ENCODE data around the gene STAT3.

STAT3 gene

GRCh38 chr17:42316755-42317154 lies 71.5 kb downstream of the STAT3 start:
- H3K4me3 ChIP-seq (ENCODE audit: low read depth, low read length), result no peak overlapping the region
- no peak for TF ChIP-seq CTCF (IDR thresholded peaks at IDR 0.05; ENCODE audit: insufficient read depth, low read length, missing control alignments)
- ChIA-PET POLR2A (no interaction called here), CTCF (interaction anchor here (1.3 to 11.1 kb wide), 4 partner anchors 7 to 211 kb away, joined by 4 to 170 read pairs (median 62); no protein-coding TSS in a partner anchor)
- no peak for DNase-seq (ENCODE audit: low read depth, low spot score)

- ChIA-PET POLR2A (no interaction called here), CTCF (interaction anchor here (1.0 to 11.1 kb wide), 7 partner anchors 8 to 213 kb away, joined by 3 to 170 read pairs (median 5); no protein-coding TSS in a partner anchor)
- no peak for TF ChIP-seq CTCF (IDR thresholded peaks at IDR 0.05; ENCODE audit: insufficient read depth, low read length, missing control alignments)
- H3K4me3 ChIP-seq (ENCODE audit: low read depth, low read length), result no peak overlapping the region
- DNase-seq (ENCODE audit: low read depth, low spot score), result no peak
These were observed 72.7 kb downstream of the STAT3 start for GRCh38 chr17:42315402-42316156.

- H3K4me3 ChIP-seq (ENCODE audit: low read depth, low read length), result no peak overlapping the region
- DNase-seq (ENCODE audit: low read depth, low spot score), result no peak
- POLR2A ChIA-PET, result interaction anchor here (0.6 to 3.4 kb wide), 2 partner anchors 60 to 205 kb away, joined by 3 to 15 read pairs; no protein-coding TSS in a partner anchor
- CTCF ChIA-PET, result interaction anchor here (0.9 to 8.6 kb wide), 11 partner anchors 10 to 351 kb away, joined by 3 to 118 read pairs (median 4); partner anchors contain the start of gene STAT3
- no peak for TF ChIP-seq CTCF (IDR thresholded peaks at IDR 0.05; ENCODE audit: insufficient read depth, low read length, missing control alignments)
These were observed 74.3 kb downstream of the STAT3 start for GRCh38 chr17:42313773-42314566.

GRCh38 chr17:42313389-42313772 lies 74.9 kb downstream of the STAT3 start:
- CTCF ChIA-PET, result interaction anchor here (0.9 to 8.6 kb wide), 15 partner anchors 9 to 350 kb away, joined by 3 to 118 read pairs (median 5); partner anchors contain the start of gene STAT3
- no peak for DNase-seq (ENCODE audit: low read depth, low spot score)
- no peak for TF ChIP-seq CTCF (IDR thresholded peaks at IDR 0.05; ENCODE audit: insufficient read depth, low read length, missing control alignments)
- H3K4me3 ChIP-seq (ENCODE audit: low read depth, low read length), result no peak overlapping the region
- POLR2A ChIA-PET, result interaction anchor here (1.4 to 3.4 kb wide), 2 partner anchors 109 to 206 kb away, joined by 6 to 15 read pairs; partner anchors contain the start of gene CAVIN1

- no peak for DNase-seq (ENCODE audit: low read depth, low spot score)
- POLR2A ChIA-PET, result interaction anchor here (0.8 to 3.4 kb wide), 5 partner anchors 76 to 213 kb away, joined by 3 to 15 read pairs (median 4); partner anchors contain the start of gene CAVIN1
- CTCF ChIA-PET, result interaction anchor here (0.7 to 8.6 kb wide), 42 partner anchors 9 to 265 kb away, joined by 3 to 118 read pairs (median 4); partner anchors contain the start of genes HCRT, KAT2A, MLX and NAGLU
- TF ChIP-seq CTCF (IDR thresholded peaks at IDR 0.05; ENCODE audit: insufficient read depth, low read length, missing control alignments), result peak; percentile 89
- H3K4me3 ChIP-seq (ENCODE audit: low read depth, low read length), result no peak overlapping the region
These were observed 75.7 kb downstream of the STAT3 start for GRCh38 chr17:42312285-42313130.
